ENCODE results near the gene DSN1. TPM values are rescaled to one million over a fixed set of nuclear protein-coding genes. Genes with fewer than 3 reads are reported as not detected.

Gene DSN1
- polyA plus RNA-seq, 1 of the 3 experiments (the other 2 are of a cell fraction), result 7.3 TPM

GRCh38 chr20:36775196-36775595, 1.6 kb upstream of the DSN1 start (continued):
- TF ChIP-seq, protein P1, sequence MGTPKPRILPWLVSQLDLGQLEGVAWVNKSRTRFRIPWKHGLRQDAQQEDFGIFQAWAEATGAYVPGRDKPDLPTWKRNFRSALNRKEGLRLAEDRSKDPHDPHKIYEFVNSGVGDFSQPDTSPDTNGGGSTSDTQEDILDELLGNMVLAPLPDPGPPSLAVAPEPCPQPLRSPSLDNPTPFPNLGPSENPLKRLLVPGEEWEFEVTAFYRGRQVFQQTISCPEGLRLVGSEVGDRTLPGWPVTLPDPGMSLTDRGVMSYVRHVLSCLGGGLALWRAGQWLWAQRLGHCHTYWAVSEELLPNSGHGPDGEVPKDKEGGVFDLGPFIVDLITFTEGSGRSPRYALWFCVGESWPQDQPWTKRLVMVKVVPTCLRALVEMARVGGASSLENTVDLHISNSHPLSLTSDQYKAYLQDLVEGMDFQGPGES (IDR thresholded peaks at IDR 0.05; ENCODE audit: low read depth, low read length), result no peak
- TF ChIP-seq POLR2AphosphoS5 (IDR thresholded peaks at IDR 0.05; ENCODE audit: low read depth, low read length) (no peak), MXI1 (IDR thresholded peaks at IDR 0.05; ENCODE audit: low read depth, low read length) (no peak)

GRCh38 chr20:36773107-36773596, 411 bp downstream of the DSN1 start:
- no peaks in the 10 kb centered on the region for H3K27me3 ChIP-seq (ENCODE audit: insufficient read depth)
- peak overlapping the region; percentile 91 for H2AFZ ChIP-seq (ENCODE audit: low read depth)
- WGBS (ENCODE audit: low lambda C conversion rate), result 17% methylated on average over 6 of the region's 28 CpGs
- peaks cover 29% of the 10 kb centered on the region for H3F3A ChIP-seq (replicated peaks; ENCODE audit: insufficient read depth)
- no peaks in the 10 kb centered on the region for H3K36me3 ChIP-seq (replicated peaks in 1 of 2; ENCODE audit: control insufficient read depth in 1 of 2, insufficient read depth in 2 of 2, low read length in 1 of 2)
- peak overlapping the region; percentile 98 for H3K4me2 ChIP-seq
- ChIA-PET POLR2A (interaction anchor here (0.6 to 2.0 kb wide), 4 partner anchors 14 to 90 kb away, joined by 3 to 5 read pairs (median 4); partner anchors contain the start of gene NDRG3), CTCF (interaction anchor here (0.7 to 2.2 kb wide), 32 partner anchors 9 to 615 kb away, joined by 3 to 15 read pairs (median 6); partner anchors contain the start of genes NDRG3 and RAB5IF)
- no peaks in the 10 kb centered on the region for H3K9me3 ChIP-seq
- no peak overlapping the region; a peak in 1 of 4 replicates for H3K27ac ChIP-seq (ENCODE audit: low read depth in 2 of 2, low read length in 1 of 2)
- H4K20me1 ChIP-seq (ENCODE audit: insufficient read depth), result no peaks in the 10 kb centered on the region
- TF ChIP-seq GABPA (IDR thresholded peaks at IDR 0.05; ENCODE audit: low read depth), result no peak
- no peak for TF ChIP-seq MEF2A (IDR thresholded peaks at IDR 0.05; ENCODE audit: borderline replicate concordance, low read depth)
- no peak for TF ChIP-seq TAF1 (IDR thresholded peaks at IDR 0.05; ENCODE audit: borderline replicate concordance, low read depth, low read length)
- no peak for TF ChIP-seq GATA2 (CRISPR knock-in tag; IDR thresholded peaks at IDR 0.05)
- no peak for TF ChIP-seq SIN3A (IDR thresholded peaks at IDR 0.05; ENCODE audit: borderline replicate concordance, low read depth, low read length)
- no peak for TF ChIP-seq FOXJ3 (CRISPR knock-in tag; IDR thresholded peaks at IDR 0.05)
- TF ChIP-seq JUND (IDR thresholded peaks at IDR 0.05), result no peak
- TF ChIP-seq, protein P1 (IDR thresholded peaks at IDR 0.05; ENCODE audit: low read depth, low read length), result no peak
- TF ChIP-seq YY1 (IDR thresholded peaks at IDR 0.05; ENCODE audit: low read depth), result no peak
- TF ChIP-seq RXRA (IDR thresholded peaks at IDR 0.05; ENCODE audit: borderline replicate concordance, low read depth), result no peak
- TF ChIP-seq USF1 (IDR thresholded peaks at IDR 0.05; ENCODE audit: borderline replicate concordance, low read depth), result no peak
- TF ChIP-seq MAX (IDR thresholded peaks at IDR 0.05; ENCODE audit: low read depth), result no peak
- no peak for TF ChIP-seq CHD2 (IDR thresholded peaks at IDR 0.05; ENCODE audit: low read length, partially characterized antibody)
- TF ChIP-seq RFX5 (IDR thresholded peaks at IDR 0.05; ENCODE audit: low read length), result no peak
- TF ChIP-seq, protein P2, sequence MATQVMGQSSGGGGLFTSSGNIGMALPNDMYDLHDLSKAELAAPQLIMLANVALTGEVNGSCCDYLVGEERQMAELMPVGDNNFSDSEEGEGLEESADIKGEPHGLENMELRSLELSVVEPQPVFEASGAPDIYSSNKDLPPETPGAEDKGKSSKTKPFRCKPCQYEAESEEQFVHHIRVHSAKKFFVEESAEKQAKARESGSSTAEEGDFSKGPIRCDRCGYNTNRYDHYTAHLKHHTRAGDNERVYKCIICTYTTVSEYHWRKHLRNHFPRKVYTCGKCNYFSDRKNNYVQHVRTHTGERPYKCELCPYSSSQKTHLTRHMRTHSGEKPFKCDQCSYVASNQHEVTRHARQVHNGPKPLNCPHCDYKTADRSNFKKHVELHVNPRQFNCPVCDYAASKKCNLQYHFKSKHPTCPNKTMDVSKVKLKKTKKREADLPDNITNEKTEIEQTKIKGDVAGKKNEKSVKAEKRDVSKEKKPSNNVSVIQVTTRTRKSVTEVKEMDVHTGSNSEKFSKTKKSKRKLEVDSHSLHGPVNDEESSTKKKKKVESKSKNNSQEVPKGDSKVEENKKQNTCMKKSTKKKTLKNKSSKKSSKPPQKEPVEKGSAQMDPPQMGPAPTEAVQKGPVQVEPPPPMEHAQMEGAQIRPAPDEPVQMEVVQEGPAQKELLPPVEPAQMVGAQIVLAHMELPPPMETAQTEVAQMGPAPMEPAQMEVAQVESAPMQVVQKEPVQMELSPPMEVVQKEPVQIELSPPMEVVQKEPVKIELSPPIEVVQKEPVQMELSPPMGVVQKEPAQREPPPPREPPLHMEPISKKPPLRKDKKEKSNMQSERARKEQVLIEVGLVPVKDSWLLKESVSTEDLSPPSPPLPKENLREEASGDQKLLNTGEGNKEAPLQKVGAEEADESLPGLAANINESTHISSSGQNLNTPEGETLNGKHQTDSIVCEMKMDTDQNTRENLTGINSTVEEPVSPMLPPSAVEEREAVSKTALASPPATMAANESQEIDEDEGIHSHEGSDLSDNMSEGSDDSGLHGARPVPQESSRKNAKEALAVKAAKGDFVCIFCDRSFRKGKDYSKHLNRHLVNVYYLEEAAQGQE (IDR thresholded peaks at IDR 0.05; ENCODE audit: low read depth, low read length), result no peak
- TF ChIP-seq EZH2phosphoT487 (IDR thresholded peaks at IDR 0.05; ENCODE audit: borderline replicate concordance, low read depth), result no peak
- no peak for TF ChIP-seq USF2 (IDR thresholded peaks at IDR 0.05; ENCODE audit: borderline replicate concordance, low read depth, low read length)
- no peak for TF ChIP-seq MXI1 (IDR thresholded peaks at IDR 0.05; ENCODE audit: low read depth, low read length)
- TF ChIP-seq EP300 (IDR thresholded peaks at IDR 0.05; ENCODE audit: borderline replicate concordance in 1 of 2, low read depth in 1 of 2, low read length in 1 of 2), result no peak
- TF ChIP-seq ELF1 (IDR thresholded peaks at IDR 0.05), result no peak
- H3K4me3 ChIP-seq (ENCODE audit: low read depth in 2 of 2, low read length in 1 of 2), result peak overlapping the region; percentile 76 to 88
- no peaks in the 10 kb centered on the region for H3K9me2 ChIP-seq
- peaks cover 0 to 8% of the 10 kb centered on the region in 2 experiments; a peak in 1 of 4 replicates for H3K4me1 ChIP-seq (ENCODE audit: control insufficient read depth in 1 of 2, insufficient read depth in 2 of 2, low read depth in 1 of 2, low read length in 1 of 2)
- H3K9ac ChIP-seq, result peak overlapping the region; percentile 99
- no peak for DNase-seq
- peaks cover 13% of the 10 kb centered on the region for H3K79me2 ChIP-seq (ENCODE audit: insufficient read depth)
